GM13976 (cell line): Measurements from ENCODE around the gene ANKRD62.
"Not testable (repeated sequence)": the region's sequence is repeated elsewhere in the genome, so short reads cannot be mapped to it uniquely, and the experiment has no call there.

ENCODE experiments used
- DNase-seq: peaks from one replicate; pipeline ENCODE4 v3.0.0; 2012; ENCODE audit warnings: low spot score
- CTCF ChIP-seq: IDR thresholded peaks from 2 replicates; pipeline ENCODE4 v1.5.1; 2012; ENCODE audit warnings: borderline replicate concordance, mild to moderate bottlenecking; ENCODE audit not compliant: insufficient read depth; ENCODE audit errors: extremely low read depth, missing control alignments, control extremely low read depth
- in situ Hi-C: fragments of 300-500 bp; cut with MboI; formaldehyde crosslinking; loops from one replicate; pipeline ENCODE4 v1.12.0; 2022; ENCODE audit warnings: low sequenced_read_pairs, mixed read lengths, inconsistent platforms; ENCODE audit not compliant: unreplicated experiment

ANKRD62 gene

GRCh38 chr18:12076424-12077140 lies 17.1 kb upstream of the ANKRD62 start:
- DNase-seq = peak; percentile 55
- no peak for TF ChIP-seq CTCF
- in situ Hi-C loops = no loop called here

GRCh38 chr18:12077994-12078393 lies 15.6 kb upstream of the ANKRD62 start:
- in situ Hi-C loops, DNase-seq: not testable (repeated sequence)

GRCh38 chr18:12079491-12080237 lies 14.0 kb upstream of the ANKRD62 start:
- no peak for TF ChIP-seq CTCF
- in situ Hi-C loops = no loop called here
- DNase-seq = no peak

- TF ChIP-seq CTCF = no peak
- no peak for DNase-seq
- in situ Hi-C loops = no loop called here
Observed at GRCh38 chr18:12085136-12085535, 8.5 kb upstream of the ANKRD62 start.

GRCh38 chr18:12085786-12086185 lies 7.9 kb upstream of the ANKRD62 start:
- DNase-seq = no peak
- no peak for TF ChIP-seq CTCF
- in situ Hi-C loops = no loop called here

GRCh38 chr18:12086249-12086648 lies 7.4 kb upstream of the ANKRD62 start:
- TF ChIP-seq CTCF = no peak
- no peak for DNase-seq
- in situ Hi-C loops = no loop called here
